ENCODE results near the gene SYNE1. TPM values are rescaled to one million over a fixed set of nuclear protein-coding genes. Genes with fewer than 3 reads are reported as not detected.
A peak's percentile ranks its signal among the peaks of the same experiment; 100 is the strongest.
"Not testable (repeated sequence)": the region's sequence is repeated elsewhere in the genome, so short reads cannot be mapped to it uniquely, and the experiment has no call there.

SYNE1 gene
- total RNA-seq, 4 donors from 2014 or later: 29.1 to 51.5 (median 45.6) TPM

DNA sequence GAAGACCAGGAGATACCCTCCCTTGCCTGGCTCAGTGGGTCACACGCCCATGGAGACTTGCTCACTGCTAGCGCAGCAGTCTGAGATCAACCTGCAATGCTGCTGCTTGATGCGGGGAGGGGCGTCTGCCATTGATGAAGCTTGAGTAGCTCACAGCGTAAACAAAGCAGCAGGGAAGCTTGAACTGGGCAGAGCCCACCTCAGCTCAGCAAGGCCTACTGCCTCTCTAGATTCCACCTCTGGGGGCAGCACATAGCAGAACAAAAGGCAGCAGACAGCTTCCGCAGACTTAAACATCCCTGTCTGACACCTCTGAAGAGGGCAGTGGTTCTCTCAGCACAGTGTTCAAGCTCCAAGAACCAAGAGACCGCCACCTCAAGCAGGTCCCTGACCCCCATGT, 558.4 kb downstream of the SYNE1 start:
- intact Hi-C loops (cut with DNase I; ENCODE audit: low total_unique reads) (no loop called here), in situ Hi-C loops (cut with MboI; ENCODE audit: low sequenced_read_pairs in 4 of 4) (no loop called here)
- no peak overlapping the region for H3K27ac ChIP-seq
- H3K36me3 ChIP-seq: no peaks in the 10 kb centered on the region
- DNase-seq (no peak), ATAC-seq (no peak)
- H3K9me3 ChIP-seq: no peaks in the 10 kb centered on the region
- H3K27me3 ChIP-seq: no peaks in the 10 kb centered on the region
- H3K4me1 ChIP-seq: no peaks in the 10 kb centered on the region
- no peak for TF ChIP-seq POLR2A (IDR thresholded peaks at IDR 0.05)
- TF ChIP-seq, protein P1, sequence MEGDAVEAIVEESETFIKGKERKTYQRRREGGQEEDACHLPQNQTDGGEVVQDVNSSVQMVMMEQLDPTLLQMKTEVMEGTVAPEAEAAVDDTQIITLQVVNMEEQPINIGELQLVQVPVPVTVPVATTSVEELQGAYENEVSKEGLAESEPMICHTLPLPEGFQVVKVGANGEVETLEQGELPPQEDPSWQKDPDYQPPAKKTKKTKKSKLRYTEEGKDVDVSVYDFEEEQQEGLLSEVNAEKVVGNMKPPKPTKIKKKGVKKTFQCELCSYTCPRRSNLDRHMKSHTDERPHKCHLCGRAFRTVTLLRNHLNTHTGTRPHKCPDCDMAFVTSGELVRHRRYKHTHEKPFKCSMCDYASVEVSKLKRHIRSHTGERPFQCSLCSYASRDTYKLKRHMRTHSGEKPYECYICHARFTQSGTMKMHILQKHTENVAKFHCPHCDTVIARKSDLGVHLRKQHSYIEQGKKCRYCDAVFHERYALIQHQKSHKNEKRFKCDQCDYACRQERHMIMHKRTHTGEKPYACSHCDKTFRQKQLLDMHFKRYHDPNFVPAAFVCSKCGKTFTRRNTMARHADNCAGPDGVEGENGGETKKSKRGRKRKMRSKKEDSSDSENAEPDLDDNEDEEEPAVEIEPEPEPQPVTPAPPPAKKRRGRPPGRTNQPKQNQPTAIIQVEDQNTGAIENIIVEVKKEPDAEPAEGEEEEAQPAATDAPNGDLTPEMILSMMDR (IDR thresholded peaks at IDR 0.05 in 4 of 5, conservative IDR thresholded peaks at IDR 0.05 in 1 of 5): no peak
- no peak overlapping the region for H3K4me3 ChIP-seq

DNA sequence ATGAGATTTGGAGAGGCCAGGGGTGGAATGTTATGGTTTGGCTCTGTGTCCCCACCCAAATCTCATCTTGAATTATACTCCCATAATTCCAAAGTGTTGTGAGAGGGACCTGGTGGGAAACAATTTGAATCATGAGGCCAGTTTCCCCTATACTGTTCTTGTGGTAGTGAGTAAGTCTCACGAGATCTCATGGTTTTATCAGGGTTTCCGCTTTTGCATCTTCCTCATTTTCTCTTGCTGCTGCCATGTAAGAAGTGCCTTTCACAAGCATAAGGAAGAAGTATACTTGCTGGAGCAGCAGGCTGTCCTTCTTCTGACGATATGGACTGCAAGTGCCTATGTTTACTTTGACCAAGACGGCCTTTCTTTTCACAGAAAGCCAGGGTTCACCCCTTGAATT, 559.2 kb downstream of the SYNE1 start:
- H3K27me3 ChIP-seq: no peaks in the 10 kb centered on the region
- no peaks in the 10 kb centered on the region for H3K4me1 ChIP-seq
- no peak overlapping the region for H3K27ac ChIP-seq
- no peaks in the 10 kb centered on the region for H3K9me3 ChIP-seq
- intact Hi-C loops (cut with DNase I; ENCODE audit: low total_unique reads): no loop called here
- H3K36me3 ChIP-seq: no peaks in the 10 kb centered on the region
- TF ChIP-seq, protein P1 (IDR thresholded peaks at IDR 0.05 in 4 of 5, conservative IDR thresholded peaks at IDR 0.05 in 1 of 5): no peak
- TF ChIP-seq POLR2A (IDR thresholded peaks at IDR 0.05): no peak
- no peak overlapping the region for H3K4me3 ChIP-seq
- DNase-seq (no peak), ATAC-seq (no peak)
- in situ Hi-C loops (cut with MboI; ENCODE audit: low sequenced_read_pairs in 4 of 4): no loop called here

DNA sequence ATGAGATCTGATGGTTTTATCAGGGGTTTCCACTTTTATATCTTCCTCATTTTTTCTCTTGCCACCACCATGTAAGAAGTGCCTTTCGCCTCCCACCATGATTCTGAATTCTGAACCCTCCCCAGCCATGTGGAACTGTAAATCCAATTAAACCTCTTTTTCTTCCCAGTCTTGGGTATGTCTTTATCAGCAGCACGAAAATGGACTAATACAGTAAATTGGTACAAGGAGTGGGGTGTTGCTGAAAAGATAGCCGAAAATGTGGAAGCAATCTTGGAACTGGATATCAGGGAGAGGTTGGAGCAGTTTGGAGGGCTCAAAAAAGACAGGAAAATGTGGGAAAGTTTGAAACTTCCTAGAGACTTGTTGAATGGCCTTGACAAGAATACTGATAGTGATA, 560.9 kb downstream of the SYNE1 start:
- H3K36me3 ChIP-seq; H3K9me3 ChIP-seq; DNase-seq; H3K4me3 ChIP-seq; H3K27me3 ChIP-seq; in situ Hi-C loops (cut with MboI; ENCODE audit: low sequenced_read_pairs in 4 of 4); intact Hi-C loops (cut with DNase I; ENCODE audit: low total_unique reads); ATAC-seq; H3K27ac ChIP-seq; H3K4me1 ChIP-seq: not testable (repeated sequence)

DNA sequence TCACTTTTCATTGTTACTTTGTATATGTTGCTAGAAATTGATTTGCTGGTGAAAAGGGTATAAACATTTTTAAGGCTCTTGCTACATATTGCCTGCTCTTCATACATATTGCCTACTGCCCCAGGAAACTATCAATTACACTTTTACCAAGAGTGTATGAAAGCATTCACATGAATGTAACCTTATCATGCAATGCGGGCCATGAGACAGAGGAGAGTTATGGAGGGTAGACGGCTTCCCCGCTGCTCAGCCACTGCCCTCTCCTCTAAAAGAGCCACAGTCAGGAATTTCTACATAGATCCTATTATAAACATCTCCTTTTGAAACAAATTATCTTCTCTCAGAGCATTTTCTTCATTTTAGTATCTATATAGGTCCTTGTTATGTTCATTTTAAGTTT, 565.3 kb downstream of the SYNE1 start:
- H3K4me3 ChIP-seq: no peak overlapping the region
- no peaks in the 10 kb centered on the region for H3K9me3 ChIP-seq
- peaks cover 6 to 12% of the 10 kb centered on the region in 2 donors for H3K4me1 ChIP-seq
- intact Hi-C loops (cut with DNase I; ENCODE audit: low total_unique reads) (no loop called here), in situ Hi-C loops (cut with MboI; ENCODE audit: low sequenced_read_pairs in 4 of 4) (no loop called here)
- no peaks in the 10 kb centered on the region for H3K27me3 ChIP-seq
- TF ChIP-seq POLR2A (IDR thresholded peaks at IDR 0.05): no peak
- TF ChIP-seq, protein P1 (IDR thresholded peaks at IDR 0.05 in 4 of 5, conservative IDR thresholded peaks at IDR 0.05 in 1 of 5): no peak
- DNase-seq: no peak
- peak overlapping the region; percentile 21 to 54 (median 35) for H3K27ac ChIP-seq
- peak; percentile 64 to 70 for ATAC-seq
- no peaks in the 10 kb centered on the region for H3K36me3 ChIP-seq

Other genes starting within 250 kb of the SYNE1 start
- gene MYCT1, start 60.5 kb upstream of the SYNE1 start, total RNA-seq: 10 to 100 TPM in 2 of 4 donors, 1 to 10 TPM in 2; 5.4 to 13.7 (median 9.3) TPM
- under 1 TPM in 1 of 4 donors, not detected in 3; 0.88 TPM for gene VIP, start 113.4 kb upstream of the SYNE1 start, total RNA-seq